NOMO-1 treated with dmso at 0.1 percent for 144 hours (cell line): Measurements from ENCODE around the gene PWWP2B.
A peak's percentile ranks its signal among the peaks of the same experiment; 100 is the strongest.

Source experiments
- DNase-seq: peaks from one replicate; lab custom pipeline; 2025; ENCODE audit not compliant: unreplicated experiment; lab: John Stamatoyannopoulos, UW

Gene PWWP2B

DNA sequence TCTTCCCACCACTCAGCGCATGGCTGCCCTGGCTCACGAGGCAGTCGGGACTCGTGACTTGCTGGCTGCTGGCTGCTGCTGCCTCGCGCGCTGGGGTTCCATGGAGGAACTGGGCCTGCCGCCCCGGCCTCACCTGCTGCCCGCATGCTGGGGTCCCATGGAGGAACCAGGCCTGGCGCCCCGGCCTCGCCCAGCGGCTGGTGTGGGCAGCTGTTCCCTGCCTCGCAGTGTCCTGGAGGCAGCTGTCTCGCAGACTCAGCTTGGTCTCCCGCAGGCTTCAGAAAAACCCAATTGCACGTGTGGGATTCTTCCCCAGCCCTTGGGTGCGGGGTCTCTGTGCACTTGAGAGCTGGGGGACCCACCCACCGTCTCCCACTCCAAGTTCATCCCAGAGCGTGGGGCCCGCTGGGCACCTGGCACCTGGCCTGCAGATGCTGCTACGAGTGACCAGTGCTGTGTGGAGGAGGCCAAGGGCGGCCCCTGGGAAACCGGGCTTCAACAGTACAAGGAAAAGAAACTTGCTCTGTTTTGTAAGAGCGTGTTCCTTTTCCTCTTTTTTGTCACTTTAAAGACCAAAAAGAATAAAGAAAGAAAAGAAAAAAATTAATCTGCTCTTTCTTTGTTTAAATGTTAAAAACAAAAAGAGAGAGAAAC, 20.4 kb downstream of the PWWP2B start:
- no peak for DNase-seq

DNA sequence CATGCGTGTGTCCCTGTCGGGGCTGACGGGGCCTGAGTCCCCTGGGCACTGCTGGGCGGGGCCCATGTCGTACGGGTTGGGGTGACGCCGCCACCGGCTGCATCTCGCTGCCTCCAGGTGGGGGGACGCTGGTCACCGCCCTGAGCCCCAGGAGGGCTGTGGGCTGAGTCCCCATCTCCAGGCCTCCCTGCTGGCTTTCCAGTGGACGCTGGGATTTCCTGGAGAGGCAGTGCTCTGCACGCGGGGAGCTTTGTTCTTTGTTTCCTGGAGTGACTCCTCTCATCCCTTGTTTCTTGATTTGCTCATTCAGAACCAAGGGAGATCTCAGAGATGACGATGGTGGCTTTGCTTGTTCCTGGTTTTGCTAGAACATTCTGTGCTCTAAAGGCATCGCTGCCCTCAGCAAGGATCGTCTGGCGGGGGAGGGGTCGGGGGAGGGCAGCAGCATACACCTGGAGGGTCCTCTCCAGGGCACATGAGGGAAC, 21.0 kb downstream of the PWWP2B start:
- DNase-seq, result no peak

DNA sequence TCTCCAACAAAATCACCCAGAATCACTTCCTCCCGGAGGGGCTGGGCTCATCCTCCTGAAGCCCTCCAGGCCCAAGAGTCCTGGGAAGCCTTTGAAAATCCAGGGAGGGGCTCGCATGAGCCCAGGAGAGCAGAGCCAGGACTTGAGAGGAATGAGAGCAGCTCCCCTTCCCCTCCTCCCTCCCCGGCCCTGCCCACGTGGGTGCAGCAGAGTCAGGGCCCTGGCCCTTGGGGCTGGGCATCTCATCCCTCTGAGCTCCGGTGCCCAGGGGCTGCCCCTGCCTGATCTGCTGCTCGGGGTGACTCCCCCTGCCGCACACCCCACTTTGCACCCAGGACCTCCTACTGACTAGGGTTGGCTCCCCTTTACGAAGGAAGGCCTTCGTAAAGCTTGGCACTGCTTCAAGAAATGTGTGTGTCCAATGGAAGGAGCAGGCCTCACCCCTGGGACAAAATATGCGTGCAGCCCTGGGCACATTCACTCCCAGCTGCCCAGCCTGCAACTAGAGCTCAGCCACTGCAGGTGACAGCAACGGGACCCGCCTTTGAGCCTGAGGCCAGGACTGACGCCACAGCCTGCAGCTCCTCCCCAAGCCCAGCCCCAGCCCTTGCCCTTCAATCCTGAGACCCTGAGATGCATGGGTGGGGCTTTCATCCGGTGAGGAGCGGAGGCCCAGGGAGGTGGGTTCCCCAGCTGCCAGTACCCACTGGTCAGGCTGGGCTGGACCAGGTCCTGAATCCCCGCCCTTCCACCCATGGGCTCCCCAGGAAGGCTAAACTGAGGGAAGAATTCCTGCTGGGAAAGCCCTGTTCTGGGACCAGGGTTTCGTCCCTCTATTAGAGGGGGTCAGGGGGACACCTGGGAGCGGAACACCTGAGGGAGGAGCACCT, 21.8 kb downstream of the PWWP2B start:
- DNase-seq, result peak; percentile 55

DNA sequence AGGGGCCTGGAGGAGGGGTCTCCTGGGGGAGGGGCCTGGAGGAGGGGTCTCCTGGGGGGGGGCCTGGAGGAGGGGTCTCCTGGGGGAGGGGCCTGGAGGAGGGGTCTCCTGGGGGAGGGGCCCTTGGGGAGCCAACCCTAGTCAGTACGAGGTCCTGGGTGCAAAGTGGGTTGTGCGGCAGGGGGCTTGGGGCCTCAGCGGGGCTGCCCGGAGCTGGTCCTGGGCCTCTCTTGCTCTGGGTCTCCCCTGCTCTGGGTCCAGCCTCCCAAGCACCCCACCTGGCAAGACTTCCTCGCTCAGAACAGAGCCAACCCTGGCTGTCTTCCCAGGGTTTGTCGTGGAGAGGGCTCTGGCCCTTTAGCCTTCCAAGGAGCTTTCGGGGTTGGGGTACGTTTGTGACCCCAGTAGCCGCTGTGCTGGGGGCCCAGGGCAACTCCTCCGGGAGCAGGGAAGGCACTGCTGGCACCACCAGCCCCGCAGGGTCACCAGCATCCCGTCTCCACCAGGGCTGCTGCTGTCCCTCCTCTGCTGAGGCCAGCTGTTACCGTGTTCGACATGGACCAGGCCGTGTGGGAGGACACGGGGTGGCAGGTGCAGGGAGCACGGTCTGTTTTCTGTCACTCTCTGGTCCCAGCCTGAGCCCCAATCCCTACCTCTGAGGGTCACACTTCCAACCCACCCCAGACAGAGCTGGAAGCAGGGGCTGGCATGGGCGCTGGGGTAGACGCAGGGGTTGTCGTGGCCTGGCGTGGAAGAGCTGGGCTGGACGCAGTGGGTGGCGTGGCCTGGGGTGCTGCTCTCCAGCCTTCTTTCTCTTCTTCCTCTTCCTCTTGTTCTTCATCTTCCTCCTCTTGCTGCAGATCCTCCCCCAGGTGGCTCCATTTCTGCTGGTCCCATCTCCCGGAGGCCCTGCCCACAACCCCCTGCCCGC, 22.8 kb downstream of the PWWP2B start:
- DNase-seq, result no peak

DNA sequence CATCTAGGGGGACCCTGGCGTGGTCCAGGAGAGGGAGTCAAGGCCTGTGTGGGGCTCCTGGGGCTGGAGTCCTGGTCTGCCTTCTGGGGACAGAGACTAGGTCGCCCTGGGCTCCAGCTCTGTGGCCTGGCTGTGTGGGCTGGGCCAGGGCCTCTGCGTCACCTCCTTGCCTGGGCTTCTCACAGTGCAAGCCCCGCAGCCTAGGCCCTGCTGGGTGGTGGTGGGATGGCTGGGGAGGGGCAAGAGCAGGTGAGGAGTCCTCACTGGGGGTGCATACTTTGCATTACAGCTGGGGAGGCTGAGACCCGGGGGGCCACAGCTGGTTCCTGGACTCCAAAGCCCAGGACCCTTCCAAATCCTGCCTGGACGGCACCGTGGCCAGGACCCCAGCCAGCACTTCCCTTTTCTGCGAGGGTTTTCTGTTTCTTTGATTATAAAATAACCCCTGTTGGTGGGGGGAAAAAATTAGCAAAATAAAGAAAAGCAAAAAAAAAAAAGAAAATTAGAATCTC, 23.5 kb downstream of the PWWP2B start:
- peak; percentile 63 for DNase-seq

DNA sequence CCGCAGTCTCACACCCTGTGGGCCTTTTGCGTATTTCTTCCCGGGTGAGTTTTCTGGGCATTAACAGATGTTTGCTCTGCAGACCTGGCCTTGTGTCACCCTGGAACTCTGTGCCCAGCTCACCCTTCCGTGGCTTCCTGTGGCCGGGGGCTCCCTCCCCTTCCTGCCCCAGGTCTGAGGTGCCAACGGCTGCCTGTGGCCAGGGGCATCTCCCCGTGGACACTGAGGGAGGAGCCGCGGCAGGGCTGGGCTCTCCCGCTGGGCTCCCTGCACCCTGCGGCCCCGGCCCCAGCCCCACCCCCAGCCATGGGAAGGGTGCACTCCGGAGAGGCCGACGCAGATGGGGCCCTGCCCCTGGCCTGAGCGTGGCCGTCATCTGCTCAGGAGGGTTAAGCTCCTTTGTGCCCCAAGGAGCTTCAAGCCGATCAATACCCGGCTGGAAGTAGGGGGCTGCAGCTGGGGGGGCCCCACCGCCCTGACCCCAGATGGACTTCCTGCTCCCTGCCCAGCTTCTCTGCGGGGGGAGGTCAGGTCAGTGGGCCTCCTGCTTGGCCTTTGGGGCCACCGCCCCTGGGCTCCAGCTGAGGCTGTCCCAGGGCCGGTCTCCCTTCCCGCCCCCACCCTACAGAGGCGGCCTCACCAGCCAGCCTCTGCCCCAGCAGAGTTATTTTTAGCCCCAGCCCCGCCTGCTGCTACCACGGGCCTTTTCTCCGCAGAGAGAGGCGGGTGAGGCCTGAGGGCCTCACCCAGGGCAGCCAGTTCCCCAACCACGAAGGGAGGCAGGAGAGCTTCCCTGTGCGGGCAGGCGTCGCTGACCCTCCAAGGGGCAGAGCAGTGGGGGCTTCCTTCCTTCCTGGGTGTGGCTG, 24.2 kb downstream of the PWWP2B start:
- DNase-seq, result peak; percentile 88

DNA sequence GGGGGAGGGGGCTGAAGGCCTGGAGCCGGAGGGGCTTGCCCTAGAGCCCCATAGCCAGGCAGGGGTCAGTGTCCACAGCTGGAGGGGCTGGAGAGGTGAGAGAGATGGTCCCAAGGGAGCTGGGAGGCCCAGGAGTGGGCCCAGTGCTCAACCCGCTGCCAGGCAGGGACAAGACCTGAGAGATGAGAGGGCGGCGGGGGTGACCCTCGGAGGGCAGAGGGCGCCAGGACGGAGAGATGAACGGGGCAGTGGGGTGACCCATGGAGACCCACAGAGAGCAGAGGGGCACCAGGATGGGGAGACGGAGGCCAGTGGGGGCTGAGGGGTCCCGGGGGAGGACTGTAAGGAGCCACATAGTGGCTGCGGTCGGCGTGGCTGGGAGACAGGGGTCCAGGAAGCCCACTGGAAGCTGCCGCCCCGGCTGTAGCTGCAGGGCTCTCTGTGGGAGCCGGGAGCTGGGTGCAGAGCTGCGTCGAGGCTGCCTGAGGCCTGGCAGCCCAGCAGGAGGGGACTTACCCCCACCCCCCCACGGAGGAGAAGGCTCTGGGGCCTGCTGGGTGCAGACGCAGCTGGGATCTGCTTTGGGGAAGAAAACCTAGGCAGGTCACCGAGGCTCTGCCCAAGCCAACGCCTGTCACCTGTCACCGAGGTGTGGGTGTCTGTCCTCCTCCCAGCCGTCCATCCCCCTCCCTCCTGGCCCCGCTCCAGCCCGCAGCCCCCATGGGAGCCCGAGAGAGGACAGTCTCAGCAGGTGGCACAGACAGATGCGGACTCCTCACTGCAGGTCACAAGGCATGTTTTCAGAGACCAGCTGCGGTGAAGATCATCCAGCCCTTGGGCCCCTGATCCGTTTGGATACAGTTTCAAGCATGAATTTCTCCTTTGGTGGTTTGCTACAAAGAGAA, 25.1 kb downstream of the PWWP2B start:
- DNase-seq, result no peak

DNA sequence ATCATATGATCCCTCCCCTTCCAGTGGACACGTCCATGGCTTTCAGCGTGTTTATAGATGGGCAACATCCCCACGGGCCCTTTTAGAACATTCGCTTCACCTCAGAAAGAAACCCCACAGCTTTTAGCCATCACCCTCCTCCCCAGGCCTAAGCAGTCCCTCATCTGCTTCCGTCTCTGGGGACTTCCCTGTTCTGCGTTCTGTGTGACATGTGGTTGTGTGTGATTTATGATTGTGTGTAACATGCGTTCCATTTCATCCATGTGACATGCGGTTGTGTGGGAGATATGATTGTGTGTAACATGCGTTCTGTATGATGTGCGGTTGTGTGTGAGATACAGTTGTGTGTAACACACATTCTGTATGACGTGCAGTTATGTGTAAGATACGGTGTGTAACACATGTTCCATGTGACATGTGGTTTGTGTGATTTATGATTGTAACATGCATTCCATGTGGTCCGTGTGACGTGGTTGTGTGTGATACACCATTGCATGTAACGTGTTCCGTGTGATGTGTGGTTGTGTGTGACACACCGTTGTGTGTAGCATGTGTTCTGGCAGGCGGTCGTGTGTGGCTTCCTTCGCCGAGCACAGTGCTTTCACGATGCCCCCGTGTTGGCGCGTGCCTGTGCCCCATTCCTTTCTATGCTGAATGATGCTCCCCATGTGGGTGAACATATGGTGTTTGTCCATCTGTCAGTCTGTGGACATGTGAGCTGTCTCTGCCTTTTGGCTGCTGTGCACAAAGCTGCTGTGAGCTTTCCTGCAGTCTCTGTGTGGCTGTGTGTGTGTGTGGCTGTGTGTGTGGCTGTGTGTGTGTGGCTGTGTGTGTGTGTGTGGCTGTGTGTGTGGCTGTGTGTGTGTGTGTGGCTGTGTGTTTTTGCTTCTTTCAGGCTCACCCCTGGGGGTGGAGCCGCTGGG, 26.2 kb downstream of the PWWP2B start:
- DNase-seq, result peak; percentile 91

DNA sequence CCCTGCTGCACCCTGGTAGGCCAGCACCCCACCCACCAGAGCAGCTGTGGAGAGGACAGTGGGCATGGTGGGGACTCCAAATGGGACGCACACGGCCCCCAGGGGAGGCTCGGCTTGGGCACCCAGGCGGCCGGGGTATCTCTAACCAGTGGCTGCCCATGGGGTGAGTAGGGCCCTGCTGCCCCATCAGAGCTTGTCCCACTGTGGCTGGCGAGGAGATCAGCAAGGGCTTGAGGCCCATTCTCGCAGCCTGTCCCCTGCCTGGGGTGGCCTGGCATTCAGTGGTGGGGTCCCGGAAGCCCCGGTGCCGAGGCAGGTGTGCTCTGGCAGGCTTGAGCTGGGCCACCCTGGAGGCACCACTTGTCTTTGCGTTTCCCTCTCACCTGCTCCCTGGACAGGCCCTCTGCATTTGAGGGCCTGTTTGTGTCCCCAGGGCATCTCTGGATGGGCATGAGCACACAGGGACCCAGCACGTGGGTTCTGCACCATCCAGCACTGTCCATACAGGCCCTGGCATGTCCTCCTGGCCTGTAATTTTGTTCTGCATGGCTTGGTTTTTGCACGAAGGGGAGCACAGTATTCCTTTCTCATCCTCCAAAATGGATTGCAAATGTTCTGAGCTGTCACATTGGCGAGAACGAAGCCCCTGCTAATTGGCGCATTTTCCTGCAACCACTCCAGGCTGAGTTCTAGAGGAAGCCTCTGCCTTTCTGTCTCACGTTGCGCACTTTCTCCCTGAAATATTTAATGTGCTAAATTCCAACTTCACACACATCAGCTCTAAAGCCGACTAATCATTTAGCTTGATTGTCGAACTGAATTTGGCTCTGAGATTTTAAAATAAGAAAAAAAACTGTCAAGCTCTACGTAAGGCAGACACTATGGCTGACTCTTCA, 27.2 kb downstream of the PWWP2B start:
- no peak for DNase-seq

DNA sequence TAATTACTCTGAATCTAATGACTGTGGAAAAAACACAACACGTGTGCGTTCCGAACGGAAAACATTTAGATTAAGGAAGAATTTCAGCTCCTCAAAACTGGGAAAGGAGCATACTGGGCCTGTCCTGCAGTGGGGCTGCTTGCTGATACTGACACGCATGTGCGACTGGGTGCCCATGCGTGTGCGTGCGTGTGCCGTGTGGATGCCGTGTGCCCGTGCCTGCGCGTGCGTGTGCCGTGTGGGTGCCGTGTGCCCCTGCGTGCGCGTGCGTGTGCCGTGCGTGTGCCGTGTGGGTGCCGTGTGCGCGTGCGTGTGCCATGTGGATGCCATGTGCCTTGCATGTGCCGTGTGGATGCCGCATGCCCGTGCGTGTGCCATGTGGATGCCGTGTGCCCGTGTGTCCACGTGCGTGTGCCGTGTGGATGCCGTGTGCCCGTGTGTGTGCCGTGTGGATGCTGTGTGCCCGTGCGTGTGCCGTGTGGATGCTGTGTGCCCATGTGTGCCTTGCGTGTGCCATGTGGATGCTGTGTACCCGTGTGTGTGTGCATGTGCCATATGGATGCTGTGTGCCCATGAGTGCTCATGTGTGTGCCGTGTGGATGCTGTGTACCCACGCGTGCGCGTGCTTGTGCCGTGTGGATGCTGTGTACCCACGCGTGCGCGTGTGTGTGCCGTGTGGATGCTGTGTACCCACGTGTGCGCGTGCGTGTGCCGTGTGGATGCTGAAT, 28.2 kb downstream of the PWWP2B start:
- DNase-seq, result no peak

DNA sequence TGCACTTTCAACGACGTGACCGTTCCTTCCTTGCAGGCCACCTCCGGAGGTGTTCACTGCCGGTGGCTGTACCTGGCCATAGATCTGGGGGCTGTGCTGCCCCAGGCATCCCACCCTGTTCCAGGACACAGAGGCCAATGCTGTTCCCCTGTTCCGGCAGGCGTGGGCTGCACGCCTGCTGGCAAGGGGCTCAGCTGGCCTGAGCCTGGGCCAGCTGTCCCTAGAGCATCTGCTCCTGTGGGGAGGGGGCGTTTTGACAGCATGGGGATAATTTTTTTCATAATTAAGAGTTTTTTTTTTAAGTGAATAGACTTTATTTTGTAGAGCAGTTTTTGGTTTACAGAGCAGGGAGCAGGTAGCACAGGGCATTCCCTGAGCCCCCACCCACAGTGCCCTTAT, 28.8 kb downstream of the PWWP2B start:
- no peak for DNase-seq

DNA sequence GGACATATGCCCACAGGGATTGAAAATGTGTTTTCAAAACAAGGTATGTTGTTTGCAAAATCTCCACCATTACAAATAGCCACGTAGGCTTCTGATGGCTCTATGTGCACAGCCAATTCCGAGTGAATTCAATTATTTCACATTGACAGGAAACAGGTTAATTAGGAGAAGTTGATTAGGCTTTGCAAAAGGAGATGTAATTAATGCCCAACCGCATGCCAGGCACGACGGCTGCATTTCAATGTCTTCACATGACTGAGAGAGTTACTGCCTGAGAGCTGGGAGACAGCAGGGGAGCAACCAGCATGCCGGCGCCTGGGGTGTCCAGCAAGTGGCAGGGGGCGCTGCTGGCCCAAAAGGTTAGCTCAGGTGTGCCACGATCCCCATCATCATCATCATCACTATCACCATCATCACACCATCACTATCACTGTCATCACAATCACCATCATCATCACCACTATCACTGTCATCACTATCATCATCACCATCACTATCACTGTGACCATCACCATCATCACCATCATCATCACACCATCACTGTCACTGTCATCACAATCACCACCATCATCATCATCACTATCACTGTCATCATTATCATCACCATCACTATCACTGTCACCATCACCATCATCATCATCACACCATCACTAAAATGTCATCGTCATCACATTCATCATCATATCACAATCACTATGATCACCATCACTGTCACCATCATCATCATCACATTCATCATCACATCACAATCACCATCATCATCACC, 30.2 kb downstream of the PWWP2B start:
- no peak for DNase-seq

DNA sequence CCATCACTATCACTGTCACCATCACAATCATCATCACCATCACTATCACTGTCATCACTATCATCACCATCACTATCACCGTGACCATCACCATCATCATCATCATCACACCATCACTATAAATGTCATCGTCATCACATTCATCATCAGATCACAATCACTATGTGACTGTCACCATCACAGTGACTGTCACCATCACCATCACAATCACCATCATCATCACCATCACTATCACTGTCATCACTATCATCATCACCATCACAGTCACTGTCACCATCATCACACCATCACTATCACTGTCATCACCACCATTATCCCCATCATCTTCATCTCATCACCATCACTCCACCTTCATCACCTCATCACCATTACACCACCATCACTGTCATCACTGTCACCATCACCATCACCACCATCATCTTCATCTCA, 31.0 kb downstream of the PWWP2B start:
- no peak for DNase-seq

DNA sequence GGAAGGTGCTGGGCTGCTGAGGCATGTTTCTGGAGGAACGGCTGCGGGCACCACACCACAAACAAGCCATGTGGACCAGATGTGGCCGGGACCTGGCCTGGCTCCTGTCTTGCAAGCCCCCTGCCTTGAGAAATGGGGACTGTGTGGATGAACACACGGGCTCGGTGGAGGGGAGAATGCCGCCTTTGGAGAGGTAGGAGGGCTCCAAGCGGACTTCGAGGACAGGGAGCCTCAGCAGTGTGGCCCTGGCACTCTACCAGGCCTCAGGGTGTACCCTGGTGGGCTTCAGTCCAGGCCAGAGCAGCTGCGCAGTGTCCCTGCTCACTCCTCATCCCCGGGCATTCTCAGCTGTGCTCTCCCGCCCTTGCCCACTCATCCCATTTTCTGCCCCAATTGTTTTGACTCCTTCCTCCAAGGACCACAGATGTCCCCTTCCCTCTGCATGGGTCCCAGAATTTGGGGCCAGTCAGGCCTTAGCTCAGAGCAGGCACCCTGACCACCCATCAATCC, 31.5 kb downstream of the PWWP2B start:
- DNase-seq, result no peak
